Measurements from ENCODE around the gene GPR62.

GPR62 gene

DNA sequence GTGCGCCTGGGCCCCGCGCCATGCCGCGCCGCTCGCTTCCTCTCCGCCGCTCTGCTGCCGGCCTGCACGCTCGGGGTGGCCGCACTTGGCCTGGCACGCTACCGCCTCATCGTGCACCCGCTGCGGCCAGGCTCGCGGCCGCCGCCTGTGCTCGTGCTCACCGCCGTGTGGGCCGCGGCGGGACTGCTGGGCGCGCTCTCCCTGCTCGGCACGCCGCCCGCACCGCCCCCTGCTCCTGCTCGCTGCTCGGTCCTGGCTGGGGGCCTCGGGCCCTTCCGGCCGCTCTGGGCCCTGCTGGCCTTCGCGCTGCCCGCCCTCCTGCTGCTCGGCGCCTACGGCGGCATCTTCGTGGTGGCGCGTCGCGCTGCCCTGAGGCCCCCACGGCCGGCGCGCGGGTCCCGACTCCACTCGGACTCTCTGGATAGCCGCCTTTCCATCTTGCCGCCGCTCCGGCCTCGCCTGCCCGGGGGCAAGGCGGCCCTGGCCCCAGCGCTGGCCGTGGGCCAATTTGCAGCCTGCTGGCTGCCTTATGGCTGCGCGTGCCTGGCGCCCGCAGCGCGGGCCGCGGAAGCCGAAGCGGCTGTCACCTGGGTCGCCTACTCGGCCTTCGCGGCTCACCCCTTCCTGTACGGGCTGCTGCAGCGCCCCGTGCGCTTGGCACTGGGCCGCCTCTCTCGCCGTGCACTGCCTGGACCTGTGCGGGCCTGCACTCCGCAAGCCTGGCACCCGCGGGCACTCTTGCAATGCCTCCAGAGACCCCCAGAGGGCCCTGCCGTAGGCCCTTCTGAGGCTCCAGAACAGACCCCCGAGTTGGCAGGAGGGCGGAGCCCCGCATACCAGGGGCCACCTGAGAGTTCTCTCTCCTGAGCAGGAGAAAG, 951 bp downstream of the GPR62 start:
- DNase-seq: no peak

DNA sequence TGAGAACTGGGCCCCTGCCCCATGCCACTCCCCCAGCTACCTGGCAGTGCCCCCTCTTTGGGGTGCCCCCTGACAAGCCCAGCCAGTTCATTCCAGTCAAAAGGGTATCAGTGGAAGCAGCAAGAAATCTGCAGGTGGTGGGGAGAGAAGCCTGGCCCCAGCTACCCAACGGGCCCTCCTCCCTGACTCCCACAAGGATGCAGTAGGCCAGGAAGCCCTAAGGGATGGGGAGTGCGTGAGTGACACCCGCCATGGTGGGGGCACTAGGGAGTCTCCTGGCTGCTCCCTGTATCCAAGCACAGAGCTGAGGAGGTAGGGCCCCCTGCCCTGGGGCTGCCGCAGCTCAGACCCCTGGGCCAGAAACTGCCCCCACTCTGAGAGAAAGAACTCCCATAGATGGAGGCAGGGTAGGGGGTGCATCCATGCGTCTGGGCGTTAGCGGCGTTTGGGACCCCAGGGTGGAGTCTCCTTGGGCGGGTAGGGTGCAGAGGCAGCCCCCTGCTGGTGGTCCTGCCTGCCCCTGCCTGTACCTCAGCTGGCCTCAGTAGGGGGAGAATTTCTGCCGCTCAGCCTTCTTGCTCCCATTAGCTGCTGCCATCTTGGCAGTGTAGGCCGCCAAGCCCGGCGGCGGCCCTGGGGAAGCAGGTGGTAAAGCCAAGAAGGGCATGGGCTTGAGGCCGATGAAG, 2.5 kb downstream of the GPR62 start:
- DNase-seq: no peak

DNA sequence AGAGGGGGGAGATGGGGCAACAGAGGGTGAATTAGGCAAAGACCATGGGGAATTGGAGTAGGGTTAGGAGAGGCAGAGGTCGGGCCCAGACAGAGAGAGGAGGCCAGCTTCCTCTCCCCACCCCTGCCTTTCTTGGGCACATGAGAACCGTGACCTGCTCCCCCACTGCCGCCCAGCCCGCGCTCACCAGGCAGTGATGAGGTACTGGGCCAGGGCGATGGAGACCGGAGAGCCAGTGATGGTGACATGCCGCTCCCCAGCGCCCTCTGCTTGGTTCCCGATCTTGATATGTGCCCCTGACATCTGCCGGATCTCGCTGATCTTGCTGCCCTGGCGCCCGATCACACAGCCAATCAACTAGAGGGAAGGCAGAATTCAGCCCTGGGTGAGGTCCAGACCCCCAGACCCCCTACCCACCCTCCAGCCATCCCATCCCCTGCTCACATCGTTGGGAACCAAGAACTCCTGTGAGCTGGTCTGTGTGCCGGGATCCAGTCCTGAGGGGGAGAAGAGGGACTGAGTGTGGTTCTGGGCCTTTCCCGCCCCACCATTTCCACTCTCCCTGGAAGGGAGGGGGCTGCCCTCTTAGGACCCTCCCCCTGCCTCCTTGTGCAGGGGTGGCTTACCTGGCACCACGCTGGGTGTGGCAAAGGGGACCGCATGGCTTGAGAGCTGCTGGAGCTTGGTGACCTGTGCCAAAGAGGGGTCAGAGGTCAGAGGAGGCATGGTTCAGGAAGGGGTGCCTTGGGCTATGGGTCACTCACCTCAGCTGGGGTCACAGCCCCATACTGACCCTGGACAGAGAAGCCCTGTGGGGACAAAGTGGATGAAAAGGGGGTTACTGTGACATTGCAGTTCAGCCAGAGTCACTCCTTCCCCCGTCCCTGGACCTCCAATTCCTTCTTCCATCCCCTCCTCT, 3.7 kb downstream of the GPR62 start:
- no peak for DNase-seq

DNA sequence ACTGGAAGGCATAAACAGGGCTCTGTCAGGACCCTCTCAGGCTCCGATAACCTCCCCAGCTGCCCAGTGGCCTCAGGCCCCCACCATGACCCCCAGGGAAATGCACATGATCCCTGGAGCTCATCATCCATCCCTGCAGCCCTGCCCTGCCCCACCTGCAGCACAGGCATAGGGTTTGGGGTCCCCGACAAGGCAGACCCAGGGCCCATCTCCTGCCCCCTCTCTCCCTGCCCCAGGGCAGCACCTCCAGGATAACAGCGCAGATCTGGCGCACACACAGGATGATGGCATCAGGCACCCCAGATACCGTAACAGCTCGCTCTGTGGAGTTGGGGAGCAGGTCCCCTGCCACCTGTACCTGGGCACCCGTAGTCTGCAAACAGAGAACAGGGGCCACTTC, 4.5 kb downstream of the GPR62 start:
- DNase-seq: no peak

DNA sequence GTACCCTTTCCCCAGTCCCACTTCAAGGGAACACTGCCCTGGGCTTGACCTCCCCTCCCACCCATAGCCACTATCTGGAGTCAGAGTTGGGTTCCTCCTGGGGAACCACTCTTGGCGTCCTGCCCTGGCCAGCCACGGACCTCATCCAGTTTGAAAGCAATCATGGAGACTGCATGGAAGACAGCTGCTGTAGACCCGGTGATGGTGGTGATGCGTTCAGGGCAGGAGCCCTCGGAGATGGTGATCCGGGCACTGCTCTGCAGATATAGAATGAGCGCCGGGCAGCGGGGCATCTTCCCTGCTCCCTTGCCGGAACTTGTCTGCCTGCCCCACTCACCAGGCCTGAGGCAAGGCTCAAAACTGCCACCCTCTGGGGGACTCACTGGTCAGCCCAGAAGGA, 5.2 kb downstream of the GPR62 start:
- no peak for DNase-seq

DNA sequence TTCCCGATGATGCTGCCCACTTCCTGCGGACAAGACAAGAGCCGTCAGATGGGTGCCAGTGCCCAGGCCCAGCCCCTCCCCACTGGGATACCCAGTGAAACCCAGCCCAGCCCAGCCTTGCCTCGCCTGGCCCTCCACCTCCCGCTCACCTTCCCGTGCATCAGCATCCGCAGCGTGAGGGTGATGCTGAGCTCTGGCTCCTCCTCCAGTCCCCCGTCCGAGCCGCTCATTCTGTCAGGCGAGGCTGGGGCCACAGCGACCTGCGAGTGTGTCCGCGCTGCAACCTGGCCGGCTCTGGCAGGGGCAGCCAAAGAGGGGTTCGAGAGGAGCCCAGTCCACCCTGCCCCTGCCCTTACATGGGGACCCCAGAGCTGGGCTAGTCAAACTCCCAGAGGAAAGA, 5.8 kb downstream of the GPR62 start:
- no peak for DNase-seq

DNA sequence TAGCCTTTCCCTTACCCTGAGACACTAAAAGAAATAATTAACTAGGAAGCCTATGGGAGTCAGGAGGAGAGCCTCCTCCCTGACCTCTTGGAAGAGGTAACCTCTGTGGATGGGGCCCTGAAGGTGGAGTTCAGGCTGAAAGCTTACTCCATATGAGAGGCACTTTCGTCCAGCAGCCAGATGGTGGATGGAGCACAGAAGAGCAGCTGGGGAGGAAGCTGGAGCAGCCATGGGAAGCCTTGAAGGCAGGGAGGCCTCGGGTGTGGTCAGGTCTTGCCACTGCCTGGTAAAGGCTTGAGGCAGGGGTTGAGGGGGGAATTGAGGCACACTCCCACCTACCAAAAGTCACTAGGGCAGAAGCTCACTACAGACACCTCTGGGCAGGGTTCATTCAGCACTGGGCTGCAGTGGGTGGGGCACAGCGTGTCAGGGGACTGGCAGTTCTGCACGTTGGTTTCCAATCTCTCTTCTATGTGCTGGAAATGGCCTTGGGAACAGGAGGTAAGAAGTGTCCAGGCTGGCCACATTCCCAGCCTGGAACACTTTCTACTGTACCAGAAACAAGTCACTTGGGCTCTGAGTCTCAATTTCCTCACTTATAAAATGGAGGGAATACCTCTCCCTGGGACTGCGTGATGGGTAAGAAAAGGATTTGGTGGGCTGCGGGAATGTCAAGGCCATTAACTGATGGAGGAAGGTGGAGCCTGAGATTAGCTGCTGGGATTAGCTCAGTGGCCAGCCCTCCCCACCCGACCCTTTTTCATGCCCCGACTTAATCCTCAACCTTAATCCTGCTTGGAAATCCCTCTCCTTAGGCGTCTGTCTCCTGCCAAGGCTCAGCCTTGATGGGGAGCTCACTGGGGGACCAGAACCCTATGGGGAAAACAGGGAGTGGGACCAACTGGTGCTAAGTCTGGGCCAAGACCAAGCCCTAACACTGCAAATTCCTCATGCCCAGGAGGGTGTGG, 6.7 kb downstream of the GPR62 start:
- DNase-seq: no peak

DNA sequence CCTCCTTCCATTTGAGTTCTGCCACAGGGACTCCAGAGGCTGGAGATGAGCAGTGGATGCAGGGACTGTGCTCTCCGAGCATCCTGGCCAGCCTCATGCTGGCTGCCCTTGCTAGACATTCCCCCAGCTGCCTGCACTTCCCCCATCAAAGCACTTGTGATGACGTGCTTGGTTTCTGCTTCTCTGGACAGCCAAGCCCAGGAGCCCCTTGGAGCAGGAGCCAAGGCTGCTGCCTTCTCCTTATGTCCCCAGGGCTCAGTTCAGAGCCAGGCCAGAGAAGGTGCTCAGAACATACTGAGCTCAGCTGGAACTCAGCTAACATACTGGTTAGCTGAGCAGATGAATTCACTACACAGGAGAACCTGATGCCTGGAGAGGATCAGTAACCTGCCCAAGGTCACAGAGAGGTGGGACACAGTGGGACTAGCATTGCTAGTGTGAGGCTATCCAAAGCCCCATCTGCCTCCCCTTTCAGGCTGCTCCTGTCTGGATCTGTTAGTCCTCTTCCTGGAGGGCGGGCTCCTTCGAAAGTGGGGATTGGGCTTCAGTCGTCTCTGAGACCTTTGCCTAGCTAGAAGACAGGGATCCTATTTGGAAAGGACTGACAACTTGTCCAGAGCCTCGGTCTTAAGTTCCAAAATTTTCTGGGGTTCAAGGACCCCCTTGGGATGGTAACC, 7.8 kb downstream of the GPR62 start:
- DNase-seq: no peak

DNA sequence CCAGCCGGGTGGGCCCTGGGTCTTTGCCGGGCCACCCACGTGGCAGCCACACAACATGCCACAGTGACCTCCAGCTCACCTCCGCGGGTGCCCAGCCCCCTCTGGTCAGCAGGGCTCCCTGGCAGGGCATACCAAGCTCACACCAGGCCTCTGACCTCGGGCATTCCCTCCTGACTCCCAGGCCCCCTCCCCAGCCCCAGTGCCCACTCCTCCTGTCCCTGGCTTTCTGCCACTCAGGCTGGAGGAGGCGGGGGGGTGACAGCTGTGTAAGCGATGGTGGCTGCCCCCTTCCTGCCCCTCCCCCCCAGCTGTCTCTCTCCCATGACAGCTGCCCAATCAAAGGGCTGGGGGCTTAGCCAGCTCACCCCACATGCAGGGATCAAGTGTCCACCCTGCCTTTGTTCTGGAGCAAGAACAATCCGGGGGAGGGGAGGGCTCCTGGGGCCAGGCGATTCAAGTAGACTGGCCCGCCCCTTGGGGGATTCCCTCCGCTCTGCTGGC, 8.8 kb downstream of the GPR62 start:
- DNase-seq: no peak

DNA sequence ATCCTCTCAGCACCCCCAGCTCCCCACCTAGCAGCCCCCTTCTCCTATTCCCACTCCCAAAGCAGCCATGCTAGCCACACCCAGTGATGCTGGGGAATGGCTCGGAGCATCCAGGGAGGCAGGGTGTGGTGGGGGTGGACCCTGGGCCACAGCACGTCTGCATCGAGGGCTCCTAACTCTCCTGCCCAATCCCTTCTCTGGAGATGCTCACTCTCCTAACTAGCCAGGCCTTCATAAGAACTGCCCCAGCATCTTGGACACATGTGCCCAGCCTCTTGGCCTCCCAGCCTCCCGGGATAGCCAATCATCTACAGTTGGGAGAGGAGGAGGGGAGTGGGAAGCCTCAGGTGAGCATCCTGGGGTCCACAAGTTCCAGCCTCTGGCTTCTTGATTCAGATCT, 9.3 kb downstream of the GPR62 start:
- no peak for DNase-seq

DNA sequence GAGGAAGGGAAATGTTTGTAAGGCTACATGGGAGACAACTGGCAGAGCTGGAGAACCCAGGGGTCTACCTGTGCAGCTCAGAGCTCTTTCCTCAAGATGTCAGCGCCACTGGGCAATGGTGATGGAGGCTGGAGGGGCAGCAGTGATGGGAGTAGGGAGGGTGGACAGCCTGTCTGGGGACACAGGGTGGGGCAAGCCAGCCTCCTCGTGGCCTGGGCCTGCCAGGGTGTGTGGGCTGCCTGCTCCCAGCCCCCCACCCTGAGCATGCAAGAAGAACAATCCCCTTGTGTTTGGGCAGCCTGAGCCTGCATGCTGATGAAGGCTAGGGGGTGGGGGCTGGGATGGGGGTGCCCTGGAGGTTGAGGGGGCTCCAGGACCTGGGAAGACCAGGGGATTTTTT, 10.8 kb downstream of the GPR62 start:
- no peak for DNase-seq

DNA sequence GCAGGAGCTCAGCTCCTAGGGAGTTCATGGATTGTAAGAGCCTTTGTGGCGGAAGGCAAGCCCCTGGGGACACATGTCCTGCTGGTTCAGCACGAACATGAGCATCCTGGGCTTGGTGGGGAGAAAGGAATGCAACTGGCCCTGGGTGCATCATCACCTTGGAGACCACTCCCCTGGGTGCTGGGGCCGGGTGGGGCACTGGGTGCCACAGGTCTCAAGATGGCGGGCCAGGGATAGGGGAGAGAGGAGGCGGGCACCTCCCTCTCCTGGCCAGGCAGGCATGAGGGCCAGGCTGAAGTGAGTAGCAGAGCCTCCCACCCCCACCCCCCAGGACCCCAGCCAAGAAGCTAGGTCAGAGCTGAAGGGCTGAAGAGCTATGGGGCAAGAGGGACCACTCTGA, 11.3 kb downstream of the GPR62 start:
- DNase-seq: no peak

DNA sequence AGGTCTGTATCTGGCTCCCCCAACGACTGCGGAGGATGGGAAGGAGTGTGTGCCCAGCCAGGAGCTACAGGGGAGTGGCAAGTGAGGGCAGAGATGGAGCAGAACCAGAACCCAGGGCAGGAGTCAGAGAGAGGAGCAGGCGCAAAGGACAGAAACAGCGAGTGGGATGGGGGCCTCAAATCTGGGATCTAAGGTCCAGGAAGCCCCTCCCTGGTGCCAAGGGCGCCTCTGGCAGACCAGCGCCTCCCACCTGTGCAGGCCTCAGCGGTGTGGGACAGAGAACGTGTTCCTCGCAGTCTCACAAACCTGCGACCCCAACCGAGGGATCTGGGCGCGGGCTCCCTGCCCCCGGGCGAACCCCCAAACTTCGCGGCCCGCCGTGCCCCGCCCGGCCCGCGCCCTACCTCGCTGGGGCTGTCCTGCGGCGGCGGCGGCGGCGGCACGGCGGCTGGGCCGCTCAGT, 11.8 kb downstream of the GPR62 start:
- no peak for DNase-seq

DNA sequence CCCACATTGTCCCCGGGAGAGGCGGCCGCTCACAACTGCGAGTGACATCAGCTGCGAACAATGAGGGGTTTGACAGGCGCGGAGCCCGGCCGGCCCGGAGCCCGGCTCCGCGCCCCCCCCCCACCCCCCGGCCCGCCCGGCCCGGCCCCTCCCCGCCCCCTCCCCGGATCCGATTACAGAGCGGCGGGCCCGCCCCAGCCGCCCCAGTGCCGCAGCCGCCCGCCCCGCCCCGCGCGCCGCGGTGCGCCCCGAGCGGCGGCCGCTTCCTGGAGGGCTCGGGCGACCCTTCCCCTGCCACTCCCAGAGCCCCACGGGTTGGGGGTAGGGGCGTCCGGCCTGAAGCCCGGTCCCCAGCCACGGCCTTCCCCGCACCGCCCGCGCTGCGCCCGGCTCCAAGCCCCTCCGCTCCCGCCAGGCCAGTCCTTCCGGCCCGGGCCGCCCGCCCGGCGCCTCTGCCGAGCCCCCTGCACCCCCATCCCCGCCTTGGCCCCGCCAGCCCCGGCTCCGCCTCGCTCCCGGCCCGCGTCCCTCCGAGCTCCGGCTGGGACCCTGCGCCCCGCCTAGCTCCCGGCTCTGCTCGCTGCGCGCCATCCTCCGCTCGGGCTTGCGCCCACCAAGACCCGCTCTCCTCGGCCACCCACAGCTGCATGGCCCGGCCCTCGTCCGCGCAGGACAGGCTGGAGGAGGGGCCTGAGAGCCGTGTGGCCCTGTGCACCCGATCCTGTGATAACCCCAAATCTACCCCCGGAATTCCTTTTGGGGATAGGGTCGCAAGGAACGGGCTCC, 12.4 kb downstream of the GPR62 start, which contains the start of gene PCBP4:
Gene PCBP4, minus strand, starts transcription at position 71 of the 786 bp plus-strand sequence. CDS start 6,214 bp downstream, outside the sequence.
- no peak for DNase-seq

DNA sequence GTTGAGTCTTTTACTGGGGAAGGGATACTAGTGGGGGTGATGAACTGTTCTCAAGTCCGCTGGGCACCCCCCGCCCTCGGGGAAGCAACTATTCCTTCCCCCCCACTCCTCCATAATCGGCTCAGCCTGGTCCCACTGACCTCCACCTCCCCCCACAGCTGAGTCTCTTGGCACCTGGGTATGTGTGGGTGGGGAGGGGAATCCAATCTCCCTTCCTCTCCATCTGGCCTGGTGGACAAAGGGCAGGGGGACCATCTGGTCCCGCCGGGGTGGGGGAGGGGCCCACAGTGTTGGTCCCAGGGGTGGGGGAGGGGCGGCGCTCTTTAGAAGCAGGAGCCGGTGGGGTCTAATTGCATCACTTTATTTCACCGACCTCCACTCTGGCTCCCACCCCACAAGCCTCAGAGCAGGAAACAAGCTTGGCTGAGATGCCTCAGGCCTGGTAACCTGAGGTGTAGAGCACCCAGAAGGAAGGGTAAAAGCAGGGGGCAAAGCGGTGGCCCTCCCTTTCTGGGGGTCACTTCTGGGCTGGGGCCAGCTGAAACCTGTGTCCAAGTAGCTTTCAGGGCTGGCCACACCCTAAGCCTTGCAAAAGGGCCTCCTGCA, 13.1 kb downstream of the GPR62 start:
- no peak for DNase-seq

DNA sequence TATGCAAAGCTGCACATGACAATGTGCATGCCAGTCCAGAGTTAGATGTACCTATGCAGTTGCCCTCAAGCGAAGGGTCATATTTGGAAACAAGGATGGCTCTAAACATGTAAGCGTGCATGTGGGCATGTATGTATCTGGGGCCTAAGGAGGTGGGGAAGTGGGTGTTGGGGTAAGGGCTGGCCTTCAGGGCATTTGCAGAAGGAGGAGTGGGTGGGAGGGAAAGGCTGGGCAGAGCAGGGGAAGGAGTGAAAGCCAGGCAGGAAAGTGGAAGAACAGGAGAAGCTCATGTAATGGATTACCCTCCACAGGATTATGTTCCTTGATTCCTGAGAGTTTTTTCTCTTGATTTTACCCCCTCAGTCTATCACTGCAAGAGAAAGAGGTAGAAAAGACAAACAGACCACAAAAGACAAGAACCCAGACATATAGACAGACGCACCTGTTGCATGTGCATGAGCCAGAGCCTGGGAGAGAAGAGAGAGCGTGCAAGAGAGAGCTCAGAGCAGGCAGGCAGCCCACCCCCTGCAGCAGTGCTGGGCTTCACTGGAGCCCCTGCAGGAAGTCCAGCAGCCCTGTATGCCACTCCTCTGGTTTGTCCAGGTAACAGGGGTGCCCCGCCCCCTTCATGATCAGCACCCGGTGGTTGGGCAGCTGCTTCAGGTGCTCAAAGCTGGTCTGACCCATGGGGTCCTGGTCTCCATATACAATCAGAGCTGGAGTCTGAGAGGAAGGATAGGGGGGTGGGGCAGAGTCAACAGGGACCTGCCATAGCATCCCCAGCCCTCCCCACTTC, 13.9 kb downstream of the GPR62 start:
- no peak for DNase-seq

DNA sequence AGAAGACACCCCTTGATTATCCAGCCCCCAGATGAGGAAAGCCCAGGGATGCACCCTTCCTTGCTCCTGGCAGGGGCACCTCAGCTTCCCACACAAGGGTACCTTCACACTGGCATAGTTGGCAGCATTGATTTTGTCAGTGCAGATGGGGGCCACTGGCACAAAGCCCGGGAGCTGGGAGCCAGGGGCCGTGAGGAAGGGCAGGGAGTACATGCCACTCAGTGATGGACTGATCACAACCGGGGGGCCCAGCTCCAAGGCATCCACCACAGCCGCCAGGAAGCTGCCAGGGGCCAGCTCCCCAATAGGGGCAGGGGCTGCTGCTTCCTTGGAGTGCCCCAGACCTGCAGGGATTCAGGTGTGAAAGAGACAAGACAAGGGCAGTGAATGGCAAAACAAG, 14.7 kb downstream of the GPR62 start:
- no peak for DNase-seq

DNA sequence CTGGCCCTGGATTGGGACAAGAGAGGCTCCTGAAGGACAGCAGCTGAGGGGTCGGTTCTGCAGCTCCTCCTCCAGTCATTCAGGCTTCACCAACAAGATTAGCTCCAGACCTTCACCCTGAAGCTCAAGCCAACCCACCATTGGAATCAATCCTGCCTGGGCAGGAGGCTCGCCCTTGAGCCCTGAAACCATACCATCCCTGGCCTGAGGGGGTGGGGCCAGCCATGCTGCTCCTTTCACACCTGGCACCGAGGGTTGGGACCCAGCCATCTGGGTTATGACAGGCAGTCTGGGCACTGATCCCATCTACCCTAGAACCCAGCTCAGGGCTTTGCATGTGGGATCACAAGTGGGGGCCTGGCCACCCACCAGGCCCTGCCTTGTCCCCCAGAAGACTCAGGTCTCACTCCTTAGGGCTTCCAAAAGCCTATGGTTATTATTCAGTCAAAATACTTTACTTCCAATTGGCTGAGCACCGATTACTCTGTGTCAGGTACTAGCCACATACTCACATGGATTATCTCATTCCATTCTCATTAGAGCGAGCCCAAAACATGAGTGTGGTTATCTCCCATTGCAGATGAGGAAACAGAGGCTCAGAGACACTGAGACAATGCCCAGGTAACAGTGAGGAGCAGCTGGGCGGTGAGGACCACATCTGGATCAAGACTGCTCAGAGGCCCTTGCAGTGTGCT, 15.6 kb downstream of the GPR62 start:
- DNase-seq: no peak

Measured in AML-193 (cell line).